NCI-H1417 treated with DMSO at 0.1 percent for 48 hours (cell line): ENCODE measurements around the gene KRT76.

Experiments used
- DNase-seq: peaks from one replicate; lab custom pipeline; 2025; lab: John Stamatoyannopoulos, UW

The KRT76 gene

GRCh38 chr12:52813203-52813819, 36.2 kb upstream of the KRT76 start:
- no peak for DNase-seq

- no peak for DNase-seq
Measured at GRCh38 chr12:52812749-52813148, 35.6 kb upstream of the KRT76 start.

- no peak for DNase-seq
Measured at GRCh38 chr12:52812073-52812400, 34.9 kb upstream of the KRT76 start.

GRCh38 chr12:52811191-52812072, 34.3 kb upstream of the KRT76 start:
- DNase-seq: no peak

- no peak for DNase-seq
Measured at GRCh38 chr12:52810554-52810953, 33.4 kb upstream of the KRT76 start.

GRCh38 chr12:52809166-52809565, 32.0 kb upstream of the KRT76 start:
- no peak for DNase-seq

- DNase-seq: no peak
Measured at GRCh38 chr12:52808573-52809160, 31.5 kb upstream of the KRT76 start.

GRCh38 chr12:52807544-52808470, 30.7 kb upstream of the KRT76 start:
- no peak for DNase-seq

GRCh38 chr12:52806821-52807543, 29.8 kb upstream of the KRT76 start:
- DNase-seq: no peak

GRCh38 chr12:52806169-52806811, 29.1 kb upstream of the KRT76 start:
- DNase-seq: no peak

- DNase-seq: no peak
Measured at GRCh38 chr12:52805739-52806138, 28.6 kb upstream of the KRT76 start.

- no peak for DNase-seq
Measured at GRCh38 chr12:52805000-52805399, 27.9 kb upstream of the KRT76 start.

- DNase-seq: no peak
Measured at GRCh38 chr12:52802442-52802841, 25.3 kb upstream of the KRT76 start.

GRCh38 chr12:52801773-52802172, 24.6 kb upstream of the KRT76 start:
- no peak for DNase-seq

GRCh38 chr12:52800259-52800917, 23.2 kb upstream of the KRT76 start:
- DNase-seq: no peak

- no peak for DNase-seq
Measured at GRCh38 chr12:52799505-52800211, 22.5 kb upstream of the KRT76 start.

- DNase-seq: no peak
Measured at GRCh38 chr12:52798671-52799504, 21.7 kb upstream of the KRT76 start.

GRCh38 chr12:52798003-52798670, 21.0 kb upstream of the KRT76 start:
- no peak for DNase-seq
